ENCODE results near the gene PTPRJ.

Gene PTPRJ

DNA sequence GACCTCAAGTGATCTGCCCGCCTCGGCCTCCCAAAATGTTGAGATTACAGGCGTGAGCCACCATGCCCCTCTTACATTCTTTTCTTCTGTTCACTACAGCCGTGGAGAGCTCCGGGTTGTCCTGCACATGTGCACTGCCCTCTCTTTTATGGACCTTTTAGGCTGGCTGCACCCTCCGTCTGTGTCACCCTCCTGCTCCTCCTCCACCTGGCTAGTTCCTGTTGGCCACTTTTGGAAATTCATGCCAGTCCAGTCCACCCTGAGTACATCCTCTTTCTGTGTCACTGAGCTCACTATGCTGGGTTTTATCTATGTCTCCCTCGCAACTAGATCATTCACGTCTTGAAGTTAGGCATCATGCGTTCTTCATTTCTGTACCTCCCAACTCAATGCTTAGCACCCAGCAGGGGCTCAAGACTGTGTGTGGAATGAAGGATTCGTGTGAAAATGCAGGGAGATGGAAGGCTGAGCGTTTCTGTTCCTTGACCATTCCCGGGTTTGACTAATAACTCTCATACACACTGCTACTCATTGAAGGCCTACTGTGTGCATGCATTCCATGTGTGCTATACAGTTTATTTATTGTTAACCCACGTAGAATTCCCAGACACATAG lies 60.6 kb downstream of the PTPRJ start:
- DNase-seq (ENCODE audit: low spot score), result no peak

DNA sequence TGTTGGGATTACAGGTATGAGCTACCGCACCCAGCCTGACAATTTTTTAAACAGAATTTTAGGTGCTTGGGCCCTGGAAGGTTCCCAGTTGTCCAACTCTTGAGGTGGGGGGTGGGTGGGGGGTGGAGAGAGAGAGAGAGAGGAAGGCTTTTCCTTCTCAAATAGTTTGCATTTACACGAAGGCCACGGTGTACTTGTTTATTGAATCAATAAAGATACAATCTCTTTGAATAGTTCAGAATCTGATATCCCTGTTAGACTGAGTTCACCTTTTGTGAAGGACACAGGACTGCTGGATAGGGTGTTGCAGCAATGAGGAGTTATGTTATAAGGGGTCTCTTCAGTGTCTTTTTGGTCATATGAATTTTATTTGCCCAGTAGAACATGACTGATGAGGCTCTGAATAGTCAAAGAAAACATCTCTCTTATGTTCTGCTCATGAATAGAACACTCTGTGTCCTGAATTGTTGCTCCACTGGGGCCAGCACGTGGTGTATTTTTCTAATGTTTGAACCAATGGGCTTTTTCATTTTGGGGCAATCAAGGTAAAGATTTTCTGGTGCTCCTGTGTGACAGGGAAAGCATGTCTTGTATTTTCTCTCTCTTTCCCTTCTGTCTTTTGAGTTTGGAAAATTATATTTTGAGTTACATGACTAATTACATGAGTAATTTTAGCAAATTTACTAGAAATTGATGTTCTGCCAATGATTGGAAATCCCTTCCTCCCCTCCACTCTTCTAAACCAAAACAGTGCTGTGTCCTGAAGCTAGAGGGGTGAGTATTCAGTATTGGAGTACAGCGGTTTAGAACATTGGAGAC lies 61.7 kb downstream of the PTPRJ start:
- no peak for DNase-seq (ENCODE audit: low spot score)

GRCh38 chr11:48043111-48043990 lies 63.0 kb downstream of the PTPRJ start:
- DNase-seq (ENCODE audit: low spot score), result no peak

- DNase-seq (ENCODE audit: low spot score), result no peak
These were observed 63.7 kb downstream of the PTPRJ start for GRCh38 chr11:48043991-48044512.

- DNase-seq (ENCODE audit: low spot score), result no peak
These were observed 64.2 kb downstream of the PTPRJ start for GRCh38 chr11:48044577-48044976.

DNA sequence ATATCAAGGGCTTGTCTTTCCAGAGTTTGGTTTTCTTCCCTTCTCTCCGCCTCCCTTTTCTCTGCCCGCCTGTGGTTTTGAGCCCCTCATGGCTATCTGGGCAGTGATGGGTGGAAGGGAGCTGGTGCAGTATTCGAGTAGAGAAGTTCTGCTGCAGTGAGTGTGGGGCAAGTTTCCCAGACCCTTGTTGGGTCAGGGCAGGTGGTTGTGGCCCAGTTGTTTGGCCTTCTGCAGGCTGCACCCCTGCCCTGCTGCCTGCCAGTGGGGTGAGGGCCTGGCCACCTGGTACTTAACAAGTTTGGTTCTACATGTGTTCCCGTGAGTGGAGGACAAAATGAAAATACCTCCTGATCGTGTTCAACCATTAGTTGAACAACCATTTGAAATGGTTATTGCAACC lies 65.2 kb downstream of the PTPRJ start:
- no peak for DNase-seq (ENCODE audit: low spot score)

DNA sequence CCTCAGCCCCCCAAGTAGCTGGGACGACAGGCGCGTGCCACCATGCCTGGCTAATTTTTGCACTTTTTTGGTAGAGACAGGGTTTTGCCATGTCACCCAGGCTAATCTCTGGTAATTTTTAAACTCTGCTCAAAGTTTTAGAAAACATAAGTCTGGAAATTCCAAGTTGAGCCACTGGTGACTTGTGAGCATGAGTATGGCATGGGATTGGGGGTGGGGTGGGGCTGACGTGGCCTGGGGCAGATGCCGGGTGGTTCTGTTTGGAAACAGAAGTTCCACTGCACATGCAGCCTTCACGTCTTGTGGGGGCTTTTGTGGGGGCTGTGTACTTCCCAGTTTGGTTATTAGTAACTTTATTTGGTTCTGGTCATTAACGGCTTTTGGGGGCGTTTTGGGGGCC lies 67.3 kb downstream of the PTPRJ start:
- no peak for DNase-seq (ENCODE audit: low spot score)

DNA sequence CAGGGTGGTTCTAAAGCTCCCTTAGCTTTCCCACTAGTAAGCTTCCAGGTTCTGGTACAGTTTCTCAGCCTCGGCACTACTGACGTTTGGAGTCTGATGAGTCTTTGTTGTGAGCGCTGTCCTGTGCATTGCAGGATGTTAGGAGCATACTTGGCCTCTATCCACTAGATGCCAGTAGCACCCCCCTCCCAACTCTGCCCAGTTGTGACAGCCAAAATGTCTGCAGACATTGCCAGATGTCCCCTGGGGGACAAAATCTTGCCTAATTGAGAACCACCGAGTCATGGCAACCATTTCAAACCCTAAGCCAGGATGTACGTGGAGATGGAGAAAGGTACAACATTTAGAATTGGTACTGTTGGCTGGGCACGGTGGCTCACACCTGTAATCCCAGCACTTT lies 68.7 kb downstream of the PTPRJ start:
- DNase-seq (ENCODE audit: low spot score), result no peak

- no peak for DNase-seq (ENCODE audit: low spot score)
These were observed 69.9 kb downstream of the PTPRJ start for GRCh38 chr11:48050304-48050703.

DNA sequence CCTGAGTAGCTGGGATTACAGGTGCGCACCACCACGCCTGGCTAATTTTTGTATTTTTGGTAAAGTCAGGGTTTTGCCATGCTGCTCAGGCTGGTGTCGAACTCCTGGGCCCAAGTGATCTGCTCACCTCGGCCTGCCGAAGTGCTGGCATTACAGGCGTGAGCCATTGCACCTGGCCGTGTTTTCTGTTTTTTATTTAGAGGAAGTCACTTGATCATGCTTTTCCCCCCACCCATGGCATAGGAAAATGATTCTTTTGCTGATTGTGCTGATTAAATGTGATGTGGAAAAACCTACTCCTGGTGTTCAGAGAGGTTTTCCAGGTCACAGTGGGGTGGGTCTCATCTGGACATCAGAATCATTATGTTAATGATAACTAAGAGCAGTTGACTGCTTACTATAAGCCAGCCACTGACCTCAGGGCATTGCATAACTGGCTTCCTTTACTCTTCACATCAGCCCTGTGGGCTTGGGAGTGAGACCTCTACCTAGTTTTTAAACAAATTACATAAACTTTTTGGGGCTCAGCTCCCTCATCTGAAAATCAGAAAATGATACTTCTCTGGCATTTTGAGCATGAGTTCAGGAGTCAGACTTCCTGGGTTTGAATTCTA lies 71.0 kb downstream of the PTPRJ start:
- no peak for DNase-seq (ENCODE audit: low spot score)

- no peak for DNase-seq (ENCODE audit: low spot score)
These were observed 72.1 kb downstream of the PTPRJ start for GRCh38 chr11:48052183-48053044.

DNA sequence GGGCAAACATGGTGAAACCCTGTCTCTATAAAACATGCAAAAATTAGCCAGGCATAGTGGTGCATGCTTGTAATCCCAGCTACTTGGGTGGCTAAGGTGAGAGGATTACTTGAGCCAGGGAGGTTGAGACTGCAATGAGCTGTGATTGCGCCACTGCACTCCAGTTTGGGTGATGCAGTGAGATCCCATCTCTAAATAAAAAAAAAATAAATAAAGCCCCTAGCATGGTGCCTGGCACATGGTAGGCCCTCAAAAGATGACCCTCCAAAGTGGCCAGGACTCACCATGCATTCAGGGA lies 74.6 kb downstream of the PTPRJ start:
- DNase-seq (ENCODE audit: low spot score), result no peak

GRCh38 chr11:48055292-48056132 lies 75.2 kb downstream of the PTPRJ start:
- DNase-seq (ENCODE audit: low spot score), result no peak

- DNase-seq (ENCODE audit: low spot score), result no peak
These were observed 76.2 kb downstream of the PTPRJ start for GRCh38 chr11:48056325-48057183.

- DNase-seq (ENCODE audit: low spot score), result no peak
These were observed 77.7 kb downstream of the PTPRJ start for GRCh38 chr11:48058064-48058463.

DNA sequence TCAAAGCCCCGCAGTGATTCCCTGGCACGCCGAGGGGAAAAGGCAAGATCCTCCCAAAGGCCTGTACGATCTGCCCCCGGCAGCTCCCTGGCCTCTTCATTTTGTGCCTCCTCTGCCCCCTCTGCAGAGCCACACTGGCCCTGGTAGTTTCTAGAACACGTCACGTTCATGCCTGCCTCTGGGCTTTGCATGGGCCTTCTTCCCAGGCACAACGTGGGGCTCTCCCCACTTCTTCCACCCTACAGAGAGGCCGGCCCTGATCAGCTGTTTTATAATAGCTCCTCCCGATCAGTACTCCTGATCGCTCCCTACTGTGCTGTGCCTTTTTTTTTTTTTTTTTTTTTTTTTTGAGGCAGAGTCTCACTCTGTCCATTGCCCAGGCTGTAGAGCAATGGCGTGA lies 78.4 kb downstream of the PTPRJ start:
- no peak for DNase-seq (ENCODE audit: low spot score)

GRCh38 chr11:48062649-48063048 lies 82.3 kb downstream of the PTPRJ start:
- no peak for DNase-seq (ENCODE audit: low spot score)

GRCh38 chr11:48063424-48063978 lies 83.1 kb downstream of the PTPRJ start:
- no peak for DNase-seq (ENCODE audit: low spot score)

- DNase-seq (ENCODE audit: low spot score), result no peak
These were observed 83.9 kb downstream of the PTPRJ start for GRCh38 chr11:48064306-48064705.

Data from hematopoietic multipotent progenitor cell treated with erythropoietin and hydrocortisone succinate and interleukin-3 and kit ligand, for 15 days (in vitro differentiated cells).